Measurements from ENCODE around the gene SELENOP.
"Not testable (repeated sequence)": the region's sequence is repeated elsewhere in the genome, so short reads cannot be mapped to it uniquely, and the experiment has no call there.

- TF ChIP-seq POLR2A, POLR2AphosphoS5 (IDR thresholded peaks at IDR 0.05; ENCODE audit: low read depth, low read length): not testable (repeated sequence)
These were observed 32.7 kb upstream of the SELENOP start for GRCh38 chr5:42844408-42844807.
